ENCODE measurements around the gene UNC13A.

DNA sequence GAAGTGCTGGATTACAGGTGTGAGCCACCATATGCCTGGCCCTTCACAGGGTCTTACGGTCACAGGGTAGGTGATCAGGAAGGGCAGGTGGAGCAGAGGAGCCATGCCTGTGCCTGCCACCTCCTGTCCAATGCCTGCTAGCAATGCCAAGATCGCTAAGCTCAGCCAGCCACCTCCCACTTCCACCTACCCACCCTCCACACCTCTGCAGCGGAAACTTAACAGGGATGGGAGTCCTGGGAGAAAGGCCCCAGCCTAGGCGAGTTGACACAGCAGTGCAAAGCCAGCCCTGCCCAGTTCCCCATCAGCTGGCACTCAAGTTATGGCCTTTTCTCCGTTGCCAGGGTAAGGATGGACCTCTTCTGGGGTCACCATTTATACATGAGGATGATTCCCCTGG, 47.3 kb upstream of the UNC13A start:
- no peak for TF ChIP-seq POLR2A (IDR thresholded peaks at IDR 0.05)
- no peak for TF ChIP-seq CTCF (IDR thresholded peaks at IDR 0.05)
